ENCODE data around the gene ZDHHC6.

- peak; percentile 53; the same call in 1 of the 2 replicates for TF ChIP-seq POLR2AphosphoS5 (IDR thresholded peaks at IDR 0.05; ENCODE audit: low read depth, low read length)
- TF ChIP-seq REST (IDR thresholded peaks at IDR 0.05; ENCODE audit: insufficient read depth in 1 of 2, low read depth in 2 of 2, low read length in 2 of 2): peak in 1 of 2 experiments; percentile 32; a peak in 1 of 4 replicates
- 0 out of 2 replicates have a peak, but pooled peaks have one; percentile 28 for TF ChIP-seq TAF1 (IDR thresholded peaks at IDR 0.05; ENCODE audit: borderline replicate concordance, insufficient read depth, low read length)
Measured at GRCh38 chr10:112446855-112447619, at the start of gene ZDHHC6, which contains the start of gene VTI1A.
